ENCODE results near the gene CIDEB. TPM values are rescaled to one million over a fixed set of nuclear protein-coding genes. Genes with fewer than 3 reads are reported as not detected.

Gene CIDEB
- total RNA-seq, 1 experiment from 2014 or later: not detected

DNA sequence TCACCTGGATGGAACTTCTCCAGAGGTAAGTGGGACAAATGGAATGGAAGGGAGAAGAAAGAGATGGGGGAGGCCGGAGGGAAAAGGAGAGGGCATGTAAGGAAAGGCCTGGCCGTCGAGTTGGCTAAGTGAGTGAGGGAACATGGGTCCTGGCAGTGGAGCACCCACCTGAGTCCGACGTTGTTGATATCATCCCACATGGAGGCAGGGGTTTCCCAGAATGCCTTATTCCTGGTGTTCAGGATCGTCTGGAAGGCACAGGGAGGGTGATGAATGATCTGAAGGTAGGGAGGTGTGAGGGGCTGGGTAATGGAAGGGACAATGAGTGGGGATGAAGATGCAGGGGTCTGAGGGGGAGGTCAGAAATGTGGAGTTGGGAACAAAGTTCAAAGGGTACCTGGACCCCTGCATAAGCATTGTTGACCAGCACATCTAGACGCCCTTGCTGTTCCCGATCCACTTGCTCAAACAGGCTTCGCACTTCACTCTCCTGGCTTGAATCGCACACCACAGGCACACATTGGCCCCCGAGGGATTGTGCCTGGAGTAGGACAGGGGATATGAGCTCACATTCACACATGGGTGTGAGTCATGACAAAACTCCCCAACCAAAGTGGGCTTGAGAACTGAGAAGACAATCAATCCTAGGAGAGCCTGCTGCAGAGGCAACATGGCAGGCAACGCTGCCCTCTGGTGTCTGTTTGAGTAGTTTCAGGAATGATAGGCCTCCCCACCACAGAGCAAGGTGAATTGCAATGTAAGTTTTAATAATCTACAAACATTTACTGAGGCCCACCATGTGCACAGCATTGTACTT lies 11.2 kb downstream of the CIDEB start:
- H2AK5ac ChIP-seq (ENCODE audit: insufficient read length, low read length): no peak overlapping the region
- no peak overlapping the region for H2BK15ac ChIP-seq (ENCODE audit: low read depth, low read length)
- H4K20me1 ChIP-seq (ENCODE audit: control insufficient read depth, insufficient read depth, insufficient read length): no peaks in the 10 kb centered on the region
- H3K4me1 ChIP-seq (ENCODE audit: insufficient read depth, low read length): peaks cover 4% of the 10 kb centered on the region; the same call in 1 of the 2 replicates
- H3K23ac ChIP-seq (ENCODE audit: insufficient read length, low read depth, low read length): no peak overlapping the region
- no peaks in the 10 kb centered on the region for H3K9me3 ChIP-seq (ENCODE audit: control insufficient read depth, low read depth, low read length)
- H3K27ac ChIP-seq (ENCODE audit: insufficient read length, low read depth, low read length): no peak overlapping the region
- WGBS (ENCODE audit: extremely low coverage, insufficient read length, low lambda C conversion rate): no CpG with 5 or more reads among the region's 12 CpGs
- no peak overlapping the region for H2BK20ac ChIP-seq (ENCODE audit: low read depth, low read length, poor library complexity, severe bottlenecking)
- H3K9ac ChIP-seq (ENCODE audit: extremely low read depth, insufficient read length, low read length): no peak overlapping the region
- no peak overlapping the region for H3K56ac ChIP-seq (ENCODE audit: insufficient read length, low read depth, low read length)
- Mint-ChIP-seq H3K4me3 (peak overlapping the region in 1 of 2 experiments; percentile 21; a peak in 2 of 5 replicates), H3K4me1 (peaks cover 21 to 22% of the 10 kb centered on the region in 2 experiments), H3K27ac (peak overlapping the region in 1 of 3 experiments; percentile 95; a peak in 2 of 7 replicates), H3K36me3 (ENCODE audit: insufficient read depth in 1 of 3, low read depth in 3 of 3) (peaks cover 4 to 35% (median 20%) of the 10 kb centered on the region in 3 experiments), H3K27me3 (ENCODE audit: low read depth) (no peaks in the 10 kb centered on the region; the same call in 1 of the 2 replicates), H3K9me3 (no peaks in the 10 kb centered on the region; a peak in 1 of 5 replicates)
- no peak overlapping the region for H3K4ac ChIP-seq (ENCODE audit: low read depth, low read length)
- no peak overlapping the region for H3K4me2 ChIP-seq (ENCODE audit: insufficient read depth, insufficient read length, low read length)
- H4K91ac ChIP-seq (ENCODE audit: insufficient read length, low read depth, low read length): no peak overlapping the region
- H4K8ac ChIP-seq (replicated peaks; ENCODE audit: insufficient read length, low read depth, low read length): no peak overlapping the region
- H4K5ac ChIP-seq (ENCODE audit: insufficient read length, low read depth, low read length): no peak overlapping the region
- no peak overlapping the region for H2BK5ac ChIP-seq (ENCODE audit: insufficient read length, low read length)
- H3T11ph ChIP-seq (ENCODE audit: low read length): no peak overlapping the region
- no peak overlapping the region for H3K14ac ChIP-seq (ENCODE audit: insufficient read depth, low read length)
- DNase-seq: peak; percentile 68
- H2BK12ac ChIP-seq (ENCODE audit: insufficient read length, low read depth, low read length): no peak overlapping the region
- TF ChIP-seq, protein P1, sequence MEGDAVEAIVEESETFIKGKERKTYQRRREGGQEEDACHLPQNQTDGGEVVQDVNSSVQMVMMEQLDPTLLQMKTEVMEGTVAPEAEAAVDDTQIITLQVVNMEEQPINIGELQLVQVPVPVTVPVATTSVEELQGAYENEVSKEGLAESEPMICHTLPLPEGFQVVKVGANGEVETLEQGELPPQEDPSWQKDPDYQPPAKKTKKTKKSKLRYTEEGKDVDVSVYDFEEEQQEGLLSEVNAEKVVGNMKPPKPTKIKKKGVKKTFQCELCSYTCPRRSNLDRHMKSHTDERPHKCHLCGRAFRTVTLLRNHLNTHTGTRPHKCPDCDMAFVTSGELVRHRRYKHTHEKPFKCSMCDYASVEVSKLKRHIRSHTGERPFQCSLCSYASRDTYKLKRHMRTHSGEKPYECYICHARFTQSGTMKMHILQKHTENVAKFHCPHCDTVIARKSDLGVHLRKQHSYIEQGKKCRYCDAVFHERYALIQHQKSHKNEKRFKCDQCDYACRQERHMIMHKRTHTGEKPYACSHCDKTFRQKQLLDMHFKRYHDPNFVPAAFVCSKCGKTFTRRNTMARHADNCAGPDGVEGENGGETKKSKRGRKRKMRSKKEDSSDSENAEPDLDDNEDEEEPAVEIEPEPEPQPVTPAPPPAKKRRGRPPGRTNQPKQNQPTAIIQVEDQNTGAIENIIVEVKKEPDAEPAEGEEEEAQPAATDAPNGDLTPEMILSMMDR (conservative IDR thresholded peaks at IDR 0.05): peak; percentile 80
- H3K79me1 ChIP-seq (ENCODE audit: insufficient read depth, low read depth, low read length, poor library complexity, severe bottlenecking): peaks cover 3% of the 10 kb centered on the region
- H3K27me3 ChIP-seq (ENCODE audit: insufficient read depth, low read length): no peaks in the 10 kb centered on the region
- H3K23me2 ChIP-seq (ENCODE audit: insufficient read length, low read depth, low read length, poor library complexity, severe bottlenecking): peaks cover 11% of the 10 kb centered on the region
- no peak overlapping the region for H3K18ac ChIP-seq (ENCODE audit: insufficient read length, low read depth, low read length)
- no peak overlapping the region for H2BK120ac ChIP-seq (ENCODE audit: low read depth, low read length, poor library complexity, severe bottlenecking)
- H3K79me2 ChIP-seq (ENCODE audit: insufficient read depth, low read length): peaks cover 4% of the 10 kb centered on the region; the same call in 1 of the 2 replicates
- no peak overlapping the region for H2AFZ ChIP-seq (ENCODE audit: low read length)
